GDM1 (cell line): Measurements from ENCODE around the gene OSBP2.

Experiments
- DNase-seq: peaks from one replicate; lab custom pipeline; 2025; lab: John Stamatoyannopoulos, UW

Gene OSBP2

DNA sequence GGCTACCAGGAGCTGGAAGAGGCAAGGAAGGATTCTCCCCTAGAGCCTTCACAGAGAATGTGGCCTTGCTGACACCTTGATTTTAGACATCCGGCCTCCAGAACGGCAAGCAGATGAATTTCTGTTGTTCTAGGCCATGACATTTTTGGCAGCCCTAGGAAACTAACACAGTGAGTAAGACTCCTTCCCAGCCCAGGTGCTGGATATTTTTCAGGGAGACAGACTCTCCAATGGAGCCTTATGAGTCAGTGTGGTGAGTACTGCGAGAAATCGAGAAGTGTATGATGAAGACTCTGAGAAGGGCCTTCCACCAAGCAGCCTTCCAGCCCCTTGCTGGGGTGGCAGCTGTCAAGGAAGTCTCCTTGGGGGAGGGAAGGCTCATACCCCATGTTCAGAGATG, 114.4 kb downstream of the OSBP2 start:
- DNase-seq = no peak

DNA sequence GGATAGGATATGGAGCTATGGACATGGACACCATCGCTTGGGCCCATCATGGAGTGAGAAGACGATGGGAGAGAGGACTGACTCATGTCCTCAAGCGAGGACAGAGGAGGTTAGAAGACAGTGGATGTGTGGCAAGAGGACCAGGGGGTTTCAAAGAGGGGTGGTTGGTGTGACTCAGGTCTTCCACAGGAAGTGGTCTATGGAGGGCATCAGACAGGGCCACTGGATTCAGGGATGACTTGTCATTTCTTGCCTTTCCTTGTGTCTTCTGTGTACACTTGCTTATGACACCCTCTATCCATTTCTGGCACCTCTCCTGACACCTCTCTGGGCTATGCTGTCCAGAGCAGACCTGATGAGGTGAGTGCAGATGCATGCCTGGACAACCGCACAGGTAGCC, 115.4 kb downstream of the OSBP2 start:
- no peak for DNase-seq

DNA sequence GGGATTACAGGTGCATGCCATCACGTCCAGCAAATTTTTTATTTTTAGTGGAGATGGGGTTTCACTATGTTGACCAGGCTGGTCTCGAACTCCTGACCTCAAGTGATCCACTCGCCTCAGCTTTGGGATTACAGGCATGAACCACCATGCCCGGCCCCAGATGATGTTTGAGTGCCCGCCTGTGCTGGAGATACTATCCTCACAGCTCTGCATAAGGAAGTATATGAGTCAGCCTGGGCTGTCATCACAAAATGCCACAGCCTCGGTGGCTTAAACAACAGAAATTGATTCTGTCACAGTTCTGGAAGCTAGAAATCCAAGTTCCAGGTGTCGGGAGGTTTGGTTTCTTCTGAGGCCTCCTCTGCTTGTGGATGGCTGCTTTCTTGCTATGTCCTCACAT, 119.3 kb downstream of the OSBP2 start:
- DNase-seq = no peak

DNA sequence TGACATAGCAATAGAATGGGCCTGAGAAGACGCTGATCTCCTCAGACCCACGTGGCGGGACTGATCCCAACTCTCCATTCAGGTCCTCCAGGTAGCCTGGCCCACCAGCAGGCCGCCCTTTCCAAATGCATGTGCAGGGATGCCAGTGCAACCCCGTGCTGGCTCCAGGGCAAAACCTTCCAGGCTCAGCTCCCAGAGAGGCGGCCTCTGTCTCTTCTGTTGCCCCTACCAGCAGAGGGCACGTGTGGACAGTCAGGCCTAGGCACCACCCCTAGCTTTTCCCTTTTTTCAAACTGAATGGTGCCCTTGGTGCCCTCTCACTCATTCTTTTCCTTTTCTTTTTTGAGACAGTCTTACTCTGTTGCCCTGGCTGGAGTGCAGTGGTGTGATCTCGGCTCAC, 121.7 kb downstream of the OSBP2 start:
- no peak for DNase-seq

DNA sequence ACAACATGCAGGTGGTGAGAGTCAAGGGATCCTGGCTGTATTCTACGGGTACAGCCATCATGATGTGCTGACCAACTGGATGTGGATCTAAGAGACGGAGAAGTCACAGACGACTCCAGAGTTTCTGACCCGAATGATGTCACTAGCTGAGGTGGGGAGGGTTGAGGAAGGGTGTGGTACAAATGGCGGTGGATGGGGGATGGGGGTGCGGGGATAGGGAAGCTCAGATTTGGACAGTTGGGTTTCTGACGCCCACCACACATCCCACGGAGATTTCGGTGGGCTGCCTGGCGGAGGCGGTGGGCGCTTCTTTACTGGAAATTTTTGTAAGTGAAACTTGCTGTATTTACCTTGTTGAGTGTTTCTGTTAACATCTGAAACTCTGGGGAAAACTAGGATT, 126.7 kb downstream of the OSBP2 start:
- DNase-seq = no peak

DNA sequence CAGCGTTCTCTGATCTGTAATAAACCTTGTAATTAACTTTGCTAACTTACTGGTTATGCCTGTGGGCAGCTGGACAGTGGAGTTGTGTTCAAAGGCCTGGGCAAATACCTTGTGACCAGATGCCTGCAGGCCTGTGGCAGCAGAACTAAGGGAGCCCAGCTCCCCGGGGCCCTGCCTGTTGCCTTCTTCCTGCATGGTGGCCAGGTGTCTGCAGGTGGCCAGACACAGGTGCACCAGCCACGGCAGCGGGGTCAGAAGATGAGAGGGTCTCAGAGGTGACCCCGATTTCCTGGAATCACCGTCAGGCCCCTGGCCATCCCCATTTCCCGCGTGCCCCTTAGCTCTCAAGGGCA, 127.2 kb downstream of the OSBP2 start:
- no peak for DNase-seq

DNA sequence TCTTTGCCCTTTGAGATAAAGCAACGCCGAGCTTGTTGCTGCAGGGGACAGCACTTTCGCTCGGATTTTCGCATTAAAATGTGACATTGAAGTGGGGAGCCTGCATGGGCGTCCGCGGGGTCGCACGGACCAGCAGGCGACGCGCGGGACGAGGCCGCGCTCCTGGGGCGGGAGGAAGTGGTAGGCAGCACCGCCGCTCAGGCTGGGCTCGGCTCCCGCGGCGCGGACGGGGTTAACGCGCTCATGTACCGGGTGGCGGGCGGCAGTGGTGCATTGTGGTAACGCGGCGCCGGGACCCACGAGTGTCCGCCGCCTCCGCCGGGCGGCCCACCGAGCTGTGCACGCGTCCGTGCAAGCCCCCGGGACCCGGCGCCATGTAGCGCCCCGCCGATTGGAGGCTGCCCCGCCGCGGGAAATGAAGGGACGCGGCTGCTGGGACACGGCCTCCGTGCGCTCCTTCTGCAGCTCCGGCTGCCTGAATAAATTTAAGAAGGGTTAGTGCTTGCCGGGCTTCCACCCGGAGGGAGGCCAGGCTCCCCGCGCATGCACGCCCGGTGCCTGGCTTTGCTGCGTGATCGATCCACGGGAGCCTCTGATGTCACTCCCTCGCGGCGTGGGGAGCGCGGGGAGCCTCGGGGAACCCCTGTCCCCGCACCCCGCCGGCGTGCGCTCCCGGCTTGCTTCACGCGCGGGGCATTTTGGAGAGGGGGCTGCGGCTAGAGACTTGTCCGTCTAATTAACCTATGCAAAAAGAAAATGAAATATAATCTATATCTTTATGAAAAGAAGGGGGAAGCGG, 127.7 kb downstream of the OSBP2 start:
- DNase-seq = no peak

DNA sequence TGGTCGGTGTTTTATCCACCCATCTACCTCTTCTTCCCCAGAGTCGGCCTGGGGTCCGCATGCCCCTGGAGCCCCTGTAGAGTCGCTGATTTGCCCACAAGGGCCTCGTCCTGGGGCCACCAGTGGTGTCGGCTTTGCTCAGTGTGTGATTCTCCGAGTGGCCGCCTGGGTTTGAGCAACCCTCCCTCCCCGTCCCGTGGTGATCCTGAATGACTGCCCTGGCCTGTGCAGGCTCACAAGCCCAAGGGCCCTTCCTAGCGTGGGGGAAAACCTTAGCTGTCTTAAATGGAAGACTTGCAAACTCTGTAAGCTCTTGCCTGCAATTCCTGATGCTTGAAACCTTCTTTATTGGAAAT, 128.3 kb downstream of the OSBP2 start:
- DNase-seq = no peak

DNA sequence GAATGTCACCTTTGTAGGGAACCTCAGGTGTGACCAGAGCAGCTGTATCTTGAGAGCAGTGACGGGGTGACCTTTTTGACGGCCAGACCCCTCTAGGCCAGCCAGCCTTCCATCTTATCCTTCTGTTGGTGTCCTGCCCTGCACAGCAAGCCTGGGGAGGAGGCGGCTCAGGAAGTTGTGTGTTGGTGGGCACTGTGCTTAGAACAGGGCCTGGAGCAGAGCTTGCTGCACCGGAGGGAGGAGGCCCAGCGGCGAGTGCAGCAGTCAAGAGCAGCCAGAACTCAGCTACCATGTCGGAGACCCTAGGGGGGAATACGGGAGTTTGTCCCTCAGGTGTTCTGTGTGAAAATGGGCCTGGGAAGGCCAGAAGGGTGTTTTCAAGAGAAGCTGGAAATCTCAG, 129.4 kb downstream of the OSBP2 start:
- DNase-seq = no peak

DNA sequence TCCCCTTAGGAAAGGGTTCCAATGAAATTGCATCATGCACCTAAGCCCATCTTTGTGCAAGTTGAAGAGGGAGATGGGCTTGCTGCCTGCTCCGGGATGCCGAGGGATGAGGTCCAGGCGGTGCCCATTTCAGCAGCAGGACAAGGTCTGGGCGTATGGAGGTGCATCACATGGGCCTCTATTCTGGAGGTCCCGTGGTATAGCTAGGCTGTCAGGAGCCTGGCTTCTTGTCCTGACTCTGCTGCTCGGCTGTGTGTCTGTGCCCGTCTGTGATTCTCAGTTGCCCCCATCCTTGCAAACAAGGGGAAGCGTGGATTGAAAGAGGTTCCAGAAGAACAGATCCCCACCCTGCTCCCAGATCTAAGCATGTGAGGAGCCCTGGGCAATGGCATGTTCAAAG, 130.0 kb downstream of the OSBP2 start:
- DNase-seq = no peak

DNA sequence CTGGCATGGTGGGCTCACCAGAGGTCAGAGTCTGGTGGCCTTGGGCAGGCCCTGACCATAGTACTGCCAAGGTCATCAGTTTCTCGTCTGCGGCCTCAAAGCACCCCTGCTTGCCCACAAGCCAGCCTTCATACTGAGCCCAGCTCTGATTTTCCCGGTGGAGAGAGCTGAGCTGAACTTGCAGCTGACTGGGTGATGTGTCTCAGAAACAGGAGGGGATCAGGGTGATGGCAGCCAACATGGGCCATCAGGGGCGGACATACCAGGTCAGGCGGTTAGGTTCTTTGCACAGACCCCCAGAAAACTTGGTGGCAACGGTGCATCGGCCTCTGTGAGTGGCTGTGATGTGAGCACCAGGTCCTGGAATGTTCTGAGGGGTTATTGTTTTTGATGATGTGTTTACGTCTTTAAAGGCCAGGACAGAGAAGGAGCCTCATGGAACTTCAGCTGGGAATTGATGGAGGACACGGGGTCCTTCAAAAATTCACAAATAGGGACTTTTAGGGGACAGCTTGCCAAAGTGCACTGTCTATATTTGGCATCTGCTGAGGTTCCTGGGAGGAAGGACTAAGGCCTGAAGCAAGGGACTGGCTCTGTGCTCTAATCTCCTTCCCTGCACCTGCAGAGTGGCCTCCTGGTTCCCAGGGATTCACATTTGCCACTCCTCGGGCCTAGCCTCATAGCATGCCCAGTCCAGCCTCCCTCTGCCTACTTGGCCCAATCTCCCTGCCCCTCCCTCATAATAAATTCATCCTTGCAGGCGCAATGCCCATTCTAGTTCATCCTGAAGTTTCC, 131.2 kb downstream of the OSBP2 start:
- no peak for DNase-seq

DNA sequence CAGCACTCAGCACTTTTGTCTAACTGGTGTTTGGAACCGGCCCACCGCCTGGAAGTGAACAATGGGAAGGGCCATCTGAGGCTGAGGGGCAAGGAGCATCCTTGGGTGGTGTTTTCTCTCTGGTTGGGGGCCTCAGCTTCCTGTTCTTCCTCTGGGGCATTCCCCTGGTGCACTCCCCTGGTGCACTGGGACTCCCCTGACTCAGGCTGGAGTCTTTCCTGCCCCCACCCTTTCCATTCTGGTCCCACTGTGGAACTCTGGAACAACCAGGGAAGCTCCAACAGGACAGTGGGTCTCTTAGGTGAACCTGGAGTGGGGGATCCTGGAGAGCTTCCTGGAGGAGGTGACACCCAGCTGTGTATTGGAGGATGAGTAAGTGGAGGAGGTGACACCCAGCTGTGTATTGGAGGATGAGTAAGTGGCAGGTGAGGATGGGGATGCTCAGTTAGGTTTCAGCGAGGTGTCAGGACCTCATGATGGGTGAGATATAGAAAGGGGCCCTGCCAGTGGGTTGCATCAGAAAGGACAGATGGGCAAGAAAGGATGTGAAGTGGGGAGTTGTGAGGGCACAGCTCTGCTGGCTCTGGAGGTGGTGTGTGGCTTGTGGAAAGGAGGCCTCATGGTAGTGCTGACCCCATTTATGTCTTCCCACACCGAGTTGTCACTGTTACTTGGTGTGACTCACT, 132.1 kb downstream of the OSBP2 start:
- no peak for DNase-seq

DNA sequence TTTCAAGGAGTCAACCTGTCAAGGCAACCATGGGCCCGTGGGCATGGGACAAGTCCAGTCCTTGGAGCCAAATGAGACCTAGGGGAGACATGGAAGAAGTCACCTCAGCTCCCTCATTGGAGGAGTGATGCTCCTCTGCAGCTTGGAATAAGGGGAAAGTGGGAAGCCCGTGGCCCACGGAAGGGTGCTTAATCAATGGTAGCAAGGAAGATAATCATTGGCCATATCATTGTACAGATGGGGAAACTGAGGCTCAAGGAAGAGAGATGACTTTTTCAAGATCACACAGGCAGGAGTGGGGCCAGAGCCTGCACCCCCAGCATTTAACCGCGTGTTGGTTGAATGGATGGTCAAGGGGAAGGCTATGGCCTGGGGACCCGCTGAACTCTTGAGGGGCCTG, 133.0 kb downstream of the OSBP2 start:
- DNase-seq = no peak

DNA sequence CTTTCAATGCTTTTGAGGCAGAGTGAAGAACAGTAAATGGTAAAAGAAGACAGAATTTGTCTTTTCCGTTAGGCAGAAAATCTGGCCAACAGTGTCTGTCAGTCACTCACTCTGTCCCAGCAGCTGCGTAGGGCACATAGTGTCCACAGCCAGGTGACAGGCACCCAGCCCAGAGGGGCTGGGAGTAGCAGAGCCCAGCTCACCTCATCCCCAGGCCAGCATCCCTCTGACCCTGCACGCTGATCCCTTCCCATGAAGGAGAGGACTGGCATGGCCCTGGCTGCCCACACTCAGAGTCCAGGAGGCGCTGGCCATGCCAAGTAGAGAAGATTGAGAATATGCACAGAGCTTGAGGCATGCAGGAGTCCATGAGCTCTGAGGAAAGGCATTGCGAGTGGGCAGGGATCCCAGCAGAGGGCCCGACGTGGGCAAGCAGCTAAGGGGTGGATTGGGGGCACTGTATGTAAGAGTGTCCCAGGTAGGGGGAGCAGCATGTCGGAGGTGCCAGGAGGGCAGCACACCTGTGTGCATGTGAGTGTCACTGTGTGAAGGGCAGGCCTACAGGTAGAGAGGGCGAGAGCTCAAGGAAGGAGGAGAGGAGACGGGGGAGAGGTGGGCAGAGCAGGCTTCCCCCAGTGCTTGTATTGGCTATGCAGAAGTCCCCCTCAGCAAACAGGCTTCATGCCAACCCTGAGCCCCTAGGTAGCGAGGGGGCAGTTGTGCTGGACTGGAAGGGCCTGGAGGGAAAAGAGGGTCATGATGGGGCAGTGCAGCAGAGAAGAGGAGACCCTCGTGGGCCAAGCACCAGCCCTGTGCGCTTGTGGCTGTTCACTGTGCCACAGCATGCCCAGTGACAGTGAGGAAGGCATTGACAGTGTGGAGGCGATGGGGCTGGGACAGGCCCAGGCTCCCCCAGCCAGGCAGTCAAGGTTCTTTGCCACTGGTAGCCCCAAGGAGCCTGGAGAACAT, 133.8 kb downstream of the OSBP2 start:
- no peak for DNase-seq

DNA sequence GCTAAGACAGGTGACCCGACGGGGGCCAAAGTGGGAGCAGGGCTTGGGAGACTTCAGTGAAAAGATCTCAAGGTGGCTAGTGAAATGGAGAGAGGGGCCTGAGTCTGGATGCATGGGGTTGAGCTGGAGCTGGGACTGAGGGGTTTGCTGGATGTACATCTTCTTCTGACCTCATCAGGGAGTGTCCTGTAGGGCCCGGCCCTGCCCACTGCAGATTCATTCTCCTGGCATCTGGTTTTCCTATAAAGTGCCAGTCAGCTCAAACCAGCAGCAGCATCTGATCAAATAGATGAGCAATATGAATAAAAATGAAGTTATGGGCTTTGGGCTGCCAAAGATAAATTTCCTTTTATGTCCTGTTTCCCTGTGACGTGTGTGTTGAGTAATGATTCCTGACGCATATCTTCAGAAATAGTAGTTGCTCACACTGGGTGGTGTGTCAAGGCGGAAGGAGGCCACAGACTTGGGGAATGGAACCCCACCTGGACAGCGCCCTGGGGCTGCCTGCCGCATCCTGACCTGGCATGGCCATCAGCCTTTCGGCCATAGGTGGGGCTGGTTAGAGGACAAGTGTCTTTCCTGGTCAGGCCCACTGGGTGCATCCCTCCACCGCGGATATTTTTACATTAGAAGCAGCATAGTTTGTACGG, 135.4 kb downstream of the OSBP2 start:
- no peak for DNase-seq

DNA sequence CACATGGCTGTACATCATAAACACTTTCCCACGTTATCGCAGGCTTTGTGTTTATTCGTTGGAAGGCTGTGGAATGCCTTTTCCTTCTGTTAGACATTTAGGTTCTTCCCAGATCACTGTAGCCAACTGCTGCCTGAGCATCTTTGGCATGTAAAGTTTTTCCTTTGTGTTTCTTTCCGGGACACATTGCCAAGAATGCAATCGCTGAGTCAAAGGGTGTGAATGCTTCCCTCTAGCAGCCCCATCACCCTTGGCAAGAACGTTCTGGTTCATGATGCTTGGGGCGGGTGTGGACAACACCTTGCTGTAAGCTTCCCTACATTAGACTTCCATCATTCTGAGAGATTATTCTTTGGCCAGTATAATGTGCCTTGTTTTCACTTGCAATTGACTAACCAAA, 136.2 kb downstream of the OSBP2 start:
- DNase-seq = no peak

DNA sequence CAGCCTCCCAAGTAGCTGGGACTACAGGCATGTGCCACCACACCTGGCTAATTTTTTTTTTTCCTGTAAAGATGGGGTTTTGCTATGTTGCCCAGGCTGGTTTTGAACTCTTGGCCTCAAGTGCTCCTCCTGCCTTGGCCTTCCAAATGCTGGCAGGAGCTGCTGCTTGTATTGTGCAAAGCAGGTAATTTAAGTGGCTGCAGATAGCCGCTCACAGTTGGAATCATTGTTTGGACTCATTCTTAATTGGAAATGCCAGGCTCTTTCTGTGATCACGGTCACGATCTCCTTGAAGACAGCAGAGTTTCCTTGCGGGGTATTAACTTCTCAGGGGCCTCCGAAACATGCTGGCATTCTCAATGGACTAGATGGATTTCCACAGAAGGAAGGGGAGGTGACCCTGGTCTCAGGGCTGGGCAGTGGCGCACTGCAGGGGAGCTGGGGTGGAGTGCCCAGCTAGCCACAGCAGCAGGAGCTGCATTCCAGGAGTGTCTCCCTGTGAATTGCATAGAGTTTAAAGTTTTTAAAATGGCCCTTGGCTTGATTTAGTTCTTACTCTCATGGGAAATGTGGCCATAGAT, 137.8 kb downstream of the OSBP2 start:
- DNase-seq = no peak

DNA sequence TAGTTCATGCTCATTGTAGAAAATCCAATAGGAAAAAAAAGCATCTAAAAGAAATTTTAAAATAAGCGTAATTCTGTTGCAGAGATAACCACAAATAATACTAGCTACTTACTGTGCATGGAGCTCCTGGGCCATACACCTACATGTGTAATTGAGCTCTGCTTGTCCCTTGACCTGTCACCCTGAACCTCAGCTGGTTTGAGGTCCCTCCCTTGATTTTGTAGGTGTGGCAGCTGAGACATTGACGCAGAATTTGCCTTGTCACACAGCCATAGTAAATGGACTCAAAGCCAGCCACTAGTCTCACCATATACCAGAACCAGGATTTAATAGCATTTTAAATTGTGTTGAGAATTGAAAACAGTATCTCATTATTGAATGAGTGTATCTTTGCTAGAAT, 138.6 kb downstream of the OSBP2 start:
- DNase-seq = no peak

DNA sequence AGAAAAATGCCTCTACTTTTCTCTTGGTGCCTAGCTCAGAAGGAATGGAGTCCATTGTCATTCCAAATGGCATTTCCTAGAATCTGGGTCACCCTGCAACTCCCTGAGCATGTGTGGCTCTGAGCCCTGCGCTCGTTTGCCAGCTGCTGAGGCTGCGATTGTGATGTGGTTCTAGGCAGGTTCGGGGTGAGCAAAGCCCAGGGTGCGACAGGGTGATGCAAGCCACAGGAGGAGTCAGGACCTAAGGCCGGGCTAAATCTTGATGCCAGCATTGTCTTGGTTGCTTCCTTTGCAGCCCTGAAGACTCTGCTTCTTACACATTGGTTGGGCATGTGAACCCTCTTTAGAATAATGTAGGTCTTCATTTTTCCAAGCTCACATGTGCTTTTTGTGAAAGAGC, 142.9 kb downstream of the OSBP2 start:
- DNase-seq = no peak

DNA sequence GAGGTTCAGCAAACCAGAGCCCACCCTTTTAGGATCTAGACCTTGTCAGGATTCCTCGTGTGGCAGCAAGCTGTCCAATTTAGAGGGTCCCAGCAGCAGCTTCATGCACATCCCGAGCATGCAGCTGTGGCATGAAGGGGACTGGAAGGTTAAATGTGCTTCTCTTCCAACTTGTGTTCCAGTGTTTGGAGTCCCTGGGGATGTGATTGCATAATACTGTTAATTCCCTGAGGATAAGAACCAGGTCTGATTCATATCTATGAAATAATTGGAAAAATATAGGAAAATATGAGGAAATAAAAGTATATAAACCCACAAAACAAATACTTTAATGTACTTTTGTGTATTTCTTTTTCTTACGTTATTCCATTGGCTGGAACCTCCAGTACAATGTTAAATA, 143.4 kb downstream of the OSBP2 start:
- DNase-seq = no peak

DNA sequence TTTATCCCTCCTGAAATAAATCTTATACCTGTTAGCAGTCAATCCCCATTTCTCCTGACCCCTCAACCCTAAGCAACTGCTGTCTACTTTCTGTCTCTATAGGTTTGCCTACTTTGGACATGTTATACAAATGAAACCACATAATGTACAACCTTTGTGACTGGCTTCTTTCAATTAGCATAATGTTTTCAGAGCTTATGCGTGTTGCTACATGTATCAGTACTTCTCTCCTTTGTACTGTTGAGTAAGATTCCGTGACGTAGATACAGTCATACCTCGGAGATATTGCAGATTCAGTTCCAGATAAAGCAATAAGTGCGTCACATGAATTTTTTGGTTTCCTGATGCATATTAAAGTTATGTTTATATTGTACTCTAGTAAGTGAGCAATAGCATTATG, 146.6 kb downstream of the OSBP2 start:
- DNase-seq = no peak
